SJCRH30 (cell line): ENCODE measurements around the gene PTCH2. TPM values are rescaled to one million over a fixed set of nuclear protein-coding genes. Genes with fewer than 3 reads are reported as not detected.
"Not testable (repeated sequence)": the region's sequence is repeated elsewhere in the genome, so short reads cannot be mapped to it uniquely, and the experiment has no call there.

Source experiments
- DNase-seq, 2 experiments: peaks; one replicate each; pipeline ENCODE4 v3.0.0-alpha.2; 2015 to 2020
- H3K27ac ChIP-seq: fragments of 250-450 bp; sonication (Bioruptor Pico); 2 replicates; pipeline ENCODE4 v1.5.1; 2020; ENCODE audit warnings: mild to moderate bottlenecking, moderate library complexity
- H3K27me3 ChIP-seq: fragments of 250-450 bp; sonication (Bioruptor Pico); 2 replicates; pipeline ENCODE4 v1.5.1; 2020; ENCODE audit warnings: mild to moderate bottlenecking, moderate library complexity
- H3K36me3 ChIP-seq: fragments of 250-450 bp; sonication (Bioruptor Pico); 2 replicates; pipeline ENCODE4 v1.5.1; 2020; ENCODE audit warnings: mild to moderate bottlenecking, moderate library complexity
- H3K4me1 ChIP-seq: fragments of 250-450 bp; sonication (Bioruptor Pico); 2 replicates; pipeline ENCODE4 v1.5.1; 2020; ENCODE audit warnings: mild to moderate bottlenecking, moderate library complexity
- H3K4me3 ChIP-seq: fragments of 250-450 bp; sonication (Bioruptor Pico); 2 replicates; pipeline ENCODE4 v1.5.1; 2020; ENCODE audit warnings: mild to moderate bottlenecking, moderate library complexity
- H3K9me3 ChIP-seq: fragments of 250-450 bp; sonication (Bioruptor Pico); replicated peaks from 2 replicates; pipeline ENCODE4 v1.5.1; 2020; ENCODE audit warnings: mild to moderate bottlenecking, moderate library complexity
- total RNA-seq: library from RNA; depleted of rRNA; stranded (reverse); fragments of >200 nt; shearing (Covaris generic); gene quantifications from 2 replicates; pipeline ENCODE4 v1.2.3, GENCODE V29; 2014

The PTCH2 gene
- total RNA-seq, 1 experiment from 2014 or later: 1.8 TPM

GRCh38 chr1:44817771-44818495 lies 25.1 kb downstream of the PTCH2 start:
- DNase-seq: no peak
- no peak overlapping the region for H3K27ac ChIP-seq
- H3K27me3 ChIP-seq: no peaks in the 10 kb centered on the region
- H3K36me3 ChIP-seq: no peaks in the 10 kb centered on the region
- no peaks in the 10 kb centered on the region for H3K9me3 ChIP-seq
- no peaks in the 10 kb centered on the region for H3K4me1 ChIP-seq
- H3K4me3 ChIP-seq: no peak overlapping the region

- H3K27ac ChIP-seq: no peak overlapping the region
- no peak for DNase-seq
- H3K36me3 ChIP-seq: no peaks in the 10 kb centered on the region
- H3K27me3 ChIP-seq: no peaks in the 10 kb centered on the region
- no peaks in the 10 kb centered on the region for H3K4me1 ChIP-seq
- H3K4me3 ChIP-seq: no peak overlapping the region
- H3K9me3 ChIP-seq: no peaks in the 10 kb centered on the region
Measured at GRCh38 chr1:44817307-44817706, 25.7 kb downstream of the PTCH2 start.

GRCh38 chr1:44815926-44816325 lies 27.1 kb downstream of the PTCH2 start:
- H3K4me3 ChIP-seq, H3K9me3 ChIP-seq, H3K27me3 ChIP-seq, H3K4me1 ChIP-seq, H3K36me3 ChIP-seq, DNase-seq, H3K27ac ChIP-seq: not testable (repeated sequence)

- H3K9me3 ChIP-seq: no peaks in the 10 kb centered on the region
- H3K27me3 ChIP-seq: no peaks in the 10 kb centered on the region
- H3K36me3 ChIP-seq: no peaks in the 10 kb centered on the region
- peaks cover 14% of the 10 kb centered on the region; the same call in 1 of the 2 replicates for H3K4me1 ChIP-seq
- H3K27ac ChIP-seq: no peak overlapping the region
- DNase-seq: peak in 1 of 2 experiments; percentile 3
- H3K4me3 ChIP-seq: no peak overlapping the region
Measured at GRCh38 chr1:44812822-44813543, 30.1 kb downstream of the PTCH2 start.

- DNase-seq: no peak
- H3K36me3 ChIP-seq: no peaks in the 10 kb centered on the region
- no peaks in the 10 kb centered on the region for H3K27me3 ChIP-seq
- no peak overlapping the region for H3K27ac ChIP-seq
- peaks cover 30% of the 10 kb centered on the region for H3K4me1 ChIP-seq
- no peaks in the 10 kb centered on the region for H3K9me3 ChIP-seq
- H3K4me3 ChIP-seq: no peak overlapping the region
Measured at GRCh38 chr1:44811234-44811633, 31.8 kb downstream of the PTCH2 start.

- peaks cover 30% of the 10 kb centered on the region for H3K4me1 ChIP-seq
- not testable (repeated sequence) for DNase-seq, H3K36me3 ChIP-seq, H3K4me3 ChIP-seq, H3K27ac ChIP-seq, H3K27me3 ChIP-seq, H3K9me3 ChIP-seq
Measured at GRCh38 chr1:44810762-44811105, 32.3 kb downstream of the PTCH2 start.

GRCh38 chr1:44810101-44810761 lies 32.8 kb downstream of the PTCH2 start:
- peaks cover 5% of the 10 kb centered on the region; the same call in 1 of the 2 replicates for H3K36me3 ChIP-seq
- H3K27ac ChIP-seq: no peak overlapping the region
- no peak for DNase-seq
- H3K4me3 ChIP-seq: no peak overlapping the region
- peaks cover 30% of the 10 kb centered on the region for H3K4me1 ChIP-seq
- no peaks in the 10 kb centered on the region for H3K9me3 ChIP-seq
- no peaks in the 10 kb centered on the region for H3K27me3 ChIP-seq

- Histone ChIP-seq H3K4me3 (no peak overlapping the region), H3K27ac (peak overlapping the region; percentile 93; the same call in 1 of the 2 replicates), H3K27me3 (no peaks in the 10 kb centered on the region), H3K4me1 (peaks cover 30% of the 10 kb centered on the region), H3K36me3 (peaks cover 5% of the 10 kb centered on the region; the same call in 1 of the 2 replicates), H3K9me3 (no peaks in the 10 kb centered on the region)
- DNase-seq: no peak
Measured at GRCh38 chr1:44808938-44809917, 33.8 kb downstream of the PTCH2 start.

- Histone ChIP-seq H3K27me3 (no peaks in the 10 kb centered on the region), H3K4me3 (peak within 1 kb of the TSS; percentile 28), H3K4me1 (peaks cover 30% of the 10 kb centered on the region), H3K36me3 (peaks cover 5% of the 10 kb centered on the region; the same call in 1 of the 2 replicates), H3K27ac (peak within 1 kb of the TSS; percentile 93), H3K9me3 (no peaks in the 10 kb centered on the region)
- DNase-seq: peak; percentile 88
Measured at GRCh38 chr1:44808063-44808937, 34.8 kb downstream of the PTCH2 start, which contains the start of gene BTBD19. BTBD19 (plus strand) TSS chr1:44808523; CDS start chr1:44808821, 298 bp downstream.

- H3K36me3 ChIP-seq: peaks cover 11% of the 10 kb centered on the region; the same call in 1 of the 2 replicates
- H3K27ac ChIP-seq: peak overlapping the region; percentile 93
- peaks cover 34% of the 10 kb centered on the region for H3K4me1 ChIP-seq
- peak overlapping the region; percentile 28 for H3K4me3 ChIP-seq
- DNase-seq: peak; percentile 90 to 92
- no peaks in the 10 kb centered on the region for H3K9me3 ChIP-seq
- no peaks in the 10 kb centered on the region for H3K27me3 ChIP-seq
Measured at GRCh38 chr1:44807364-44808062, 35.5 kb downstream of the PTCH2 start.

- DNase-seq: no peak
- Histone ChIP-seq H3K36me3 (peaks cover 11% of the 10 kb centered on the region; the same call in 1 of the 2 replicates), H3K4me3 (peak within 1 kb of the TSS; percentile 28)
Measured at GRCh38 chr1:44806704-44807363, 36.2 kb downstream of the PTCH2 start, which contains the start of gene DYNLT4. DYNLT4 (minus strand) TSS chr1:44807351; CDS start chr1:44806668, 683 bp downstream.

GRCh38 chr1:44806025-44806703 lies 36.9 kb downstream of the PTCH2 start:
- H3K27me3 ChIP-seq: no peaks in the 10 kb centered on the region
- no peaks in the 10 kb centered on the region for H3K9me3 ChIP-seq
- no peak overlapping the region; the same call in 1 of the 2 replicates for H3K27ac ChIP-seq
- H3K4me1 ChIP-seq: peaks cover 42% of the 10 kb centered on the region
- H3K36me3 ChIP-seq: peaks cover 11% of the 10 kb centered on the region; the same call in 1 of the 2 replicates
- no peak for DNase-seq
- H3K4me3 ChIP-seq: no peak overlapping the region

More at GRCh38 chr1:44806704-44807363, 36.2 kb downstream of the PTCH2 start, which contains the start of gene DYNLT4:
- H3K27me3 ChIP-seq: no peaks in the 10 kb centered on the region
- no peaks in the 10 kb centered on the region for H3K9me3 ChIP-seq
- H3K27ac ChIP-seq: peak within 1 kb of the TSS; percentile 93
- H3K4me1 ChIP-seq: peaks cover 41% of the 10 kb centered on the region
